Smooth muscle cell (in vitro differentiated cells): ENCODE measurements around the gene CFAP68. TPM values are rescaled to one million over a fixed set of nuclear protein-coding genes. Genes with fewer than 3 reads are reported as not detected.

Experiments used
- DNase-seq: peaks from one replicate; lab custom pipeline; 2025; ENCODE audit not compliant: unreplicated experiment; lab: John Stamatoyannopoulos, UW
- H2AFZ ChIP-seq: fragments of 200-600 bp; sonication (generic); 2 replicates; pipeline ENCODE4 v1.6.0; 2016; ENCODE audit warnings: antibody characterized with exemption, low read depth, mild to moderate bottlenecking
- H3F3A ChIP-seq: fragments of 200-600 bp; sonication (generic); 2 replicates; pipeline ENCODE4 v1.6.0; 2017; ENCODE audit warnings: antibody characterized with exemption, low read depth
- H3K27ac ChIP-seq: fragments of 200-600 bp; sonication (generic); 2 replicates; pipeline ENCODE4 v1.5.1; 2016; ENCODE audit warnings: low read depth, mild to moderate bottlenecking
- H3K27me3 ChIP-seq: fragments of 200-600 bp; sonication (generic); 2 replicates; pipeline ENCODE4 v1.6.1; 2016; ENCODE audit warnings: low read depth, mild to moderate bottlenecking
- H3K36me3 ChIP-seq: fragments of 200-600 bp; sonication (generic); 2 replicates; pipeline ENCODE4 v1.5.1; 2016; ENCODE audit warnings: low read depth
- H3K4me1 ChIP-seq: fragments of 200-600 bp; sonication (generic); 2 replicates; pipeline ENCODE4 v1.5.1; 2016; ENCODE audit warnings: low read depth
- H3K4me2 ChIP-seq: fragments of 200-600 bp; sonication (generic); 2 replicates; pipeline ENCODE4 v1.6.0; 2016; ENCODE audit warnings: mild to moderate bottlenecking
- H3K4me3 ChIP-seq: fragments of 200-600 bp; sonication (generic); 2 replicates; pipeline ENCODE4 v1.5.1; 2016; ENCODE audit warnings: mild to moderate bottlenecking
- H3K79me2 ChIP-seq: fragments of 200-600 bp; sonication (generic); 2 replicates; pipeline ENCODE4 v1.6.0; 2016; ENCODE audit warnings: low read depth, mild to moderate bottlenecking
- H3K9ac ChIP-seq: fragments of 200-600 bp; sonication (generic); 2 replicates; pipeline ENCODE4 v1.6.0; 2016; ENCODE audit warnings: low read depth
- H3K9me3 ChIP-seq: fragments of 200-600 bp; sonication (generic); replicated peaks from 2 replicates; pipeline ENCODE4 v1.5.1; 2016; ENCODE audit warnings: low read depth
- H4K20me1 ChIP-seq: fragments of 200-600 bp; sonication (generic); 2 replicates; pipeline ENCODE4 v1.6.0; 2016; ENCODE audit warnings: low read depth
- CTCF ChIP-seq: fragments of 200-600 bp; sonication (generic); IDR thresholded peaks from 2 replicates; pipeline ENCODE4 v1.5.1; 2017; ENCODE audit warnings: borderline replicate concordance, mild to moderate bottlenecking, antibody characterized with exemption; ENCODE audit not compliant: insufficient read depth, poor library complexity, severe bottlenecking
- WGBS: methylation state at CpG from one replicate; pipeline ENCODE4 v1.1.7; 2016; ENCODE audit warnings: low lambda C conversion rate; 5-methylcytosine and 5-hydroxymethylcytosine counted together
- polyA plus RNA-seq: library from polyadenylated mRNA; unstranded; fragments of >200 nt; fragmentation: Nextera tagmentation; extraction: Ambion mirVana; gene quantifications from 2 replicates; pipeline ENCODE4 v1.2.1, GENCODE V29; 2016
- total RNA-seq: library from RNA; depleted of rRNA; stranded (reverse); fragments of >200 nt; gene quantifications from 2 replicates; pipeline ENCODE4 v1.2.3, GENCODE V29; 2014

The CFAP68 gene
- total and polyA plus RNA-seq, 2 experiments from 2014 or later = 2.7 to 17.6 TPM

- no peak overlapping the region for H3K9ac ChIP-seq
- H3F3A ChIP-seq = no peaks in the 10 kb centered on the region
- H4K20me1 ChIP-seq = no peaks in the 10 kb centered on the region
- H3K27me3 ChIP-seq = no peaks in the 10 kb centered on the region
- no peaks in the 10 kb centered on the region for H3K36me3 ChIP-seq
- TF ChIP-seq CTCF = no peak
- WGBS = 88% methylated on average over 5 of the region's 5 CpGs
- no peak overlapping the region for H3K4me3 ChIP-seq
- H3K79me2 ChIP-seq = no peaks in the 10 kb centered on the region
- H3K27ac ChIP-seq = peak overlapping the region; percentile 41
- no peak overlapping the region for H2AFZ ChIP-seq
- H3K4me2 ChIP-seq = no peak overlapping the region
- DNase-seq = no peak
- H3K9me3 ChIP-seq = no peaks in the 10 kb centered on the region
- H3K4me1 ChIP-seq = peaks cover 9% of the 10 kb centered on the region
Observed at GRCh38 chr11:111908639-111909305, 29.4 kb downstream of the CFAP68 start.

GRCh38 chr11:111909378-111909777 lies 30.0 kb downstream of the CFAP68 start:
- H3K27me3 ChIP-seq = no peaks in the 10 kb centered on the region
- no peaks in the 10 kb centered on the region for H3K79me2 ChIP-seq
- no peak overlapping the region for H3K9ac ChIP-seq
- H3K4me3 ChIP-seq = no peak overlapping the region
- no peaks in the 10 kb centered on the region for H3K9me3 ChIP-seq
- H3K36me3 ChIP-seq = no peaks in the 10 kb centered on the region
- H3K4me2 ChIP-seq = peak overlapping the region; percentile 74
- WGBS = 33% methylated on average over 5 of the region's 5 CpGs
- no peak for DNase-seq
- H3K4me1 ChIP-seq = peaks cover 9% of the 10 kb centered on the region
- no peak overlapping the region for H2AFZ ChIP-seq
- H4K20me1 ChIP-seq = no peaks in the 10 kb centered on the region
- no peaks in the 10 kb centered on the region for H3F3A ChIP-seq
- H3K27ac ChIP-seq = peak overlapping the region; percentile 41
- no peak for TF ChIP-seq CTCF

GRCh38 chr11:111910676-111911562 lies 31.6 kb downstream of the CFAP68 start:
- peak overlapping the region; percentile 82 for H3K27ac ChIP-seq
- H3K36me3 ChIP-seq = no peaks in the 10 kb centered on the region
- TF ChIP-seq CTCF = no peak
- H3K9me3 ChIP-seq = no peaks in the 10 kb centered on the region
- no peaks in the 10 kb centered on the region for H4K20me1 ChIP-seq
- H3K79me2 ChIP-seq = no peaks in the 10 kb centered on the region
- H3F3A ChIP-seq = no peaks in the 10 kb centered on the region
- no peaks in the 10 kb centered on the region for H3K27me3 ChIP-seq
- peaks cover 9% of the 10 kb centered on the region for H3K4me1 ChIP-seq
- DNase-seq = no peak
- no peak overlapping the region for H3K4me3 ChIP-seq
- no peak overlapping the region for H3K9ac ChIP-seq
- H3K4me2 ChIP-seq = peak overlapping the region; percentile 74
- 88% methylated on average over 9 of the region's 9 CpGs for WGBS
- no peak overlapping the region for H2AFZ ChIP-seq
